SK-MEL-5 (cell line): ENCODE measurements around the gene CRY1. TPM values are rescaled to one million over a fixed set of nuclear protein-coding genes. Genes with fewer than 3 reads are reported as not detected.

Source experiments
- DNase-seq: peaks from one replicate; pipeline ENCODE4 v3.0.0-alpha.2; 2016; ENCODE audit warnings: low read depth, low spot score
- in situ Hi-C: cut with HindIII; loops from 2 replicates; pipeline ENCODE4 v1.10.0; 2016; ENCODE audit warnings: low sequenced_read_pairs, high pct_unique_total_duplicates, low pct_unique_long_range_greater_than_20kb
- polyA plus RNA-seq, 2 experiments: library from polyadenylated mRNA; depleted of rRNA; stranded (reverse); fragments of >200 nt; gene quantifications; 2 replicates each; pipeline ENCODE4 v1.2.3, GENCODE V29; 2015
- total RNA-seq: library from RNA; depleted of rRNA; stranded (reverse); fragments of >200 nt; shearing (Covaris generic); gene quantifications from 2 replicates; pipeline ENCODE4 v1.2.3, GENCODE V29; 2014; rRNA removed

CRY1 gene
- 13.4 and 13.5 TPM in 2 replicates for total RNA-seq
- 20.5 and 22.3 TPM in 2 replicates for polyA plus RNA-seq (2015; cell fraction: cytosol; rRNA removed)
- 34.1 and 70.6 TPM in 2 replicates for polyA plus RNA-seq (2015; cell fraction: nucleus; rRNA removed)

GRCh38 chr12:107093417-107094182, at the start of gene CRY1:
CRY1 (minus strand) TSS chr12:107093549; CDS start chr12:107092961, 588 bp downstream.
- DNase-seq, result peak; percentile 96
- in situ Hi-C loops, result no loop called here

- no peak for DNase-seq
- in situ Hi-C loops, result no loop called here
Measured at GRCh38 chr12:107139787-107140186, 46.4 kb upstream of the CRY1 start.

- in situ Hi-C loops, result no loop called here
- no peak for DNase-seq
Measured at GRCh38 chr12:107138990-107139389, 45.6 kb upstream of the CRY1 start.

- in situ Hi-C loops, result no loop called here
- no peak for DNase-seq
Measured at GRCh38 chr12:107135177-107135576, 41.8 kb upstream of the CRY1 start.

- in situ Hi-C loops, result no loop called here
- peak; percentile 66 for DNase-seq
Measured at GRCh38 chr12:107134558-107134957, 41.2 kb upstream of the CRY1 start.

- no peak for DNase-seq
- in situ Hi-C loops, result no loop called here
Measured at GRCh38 chr12:107133462-107133861, 40.1 kb upstream of the CRY1 start.

- peak; percentile 75 for DNase-seq
- in situ Hi-C loops, result no loop called here
Measured at GRCh38 chr12:107131832-107132616, 38.7 kb upstream of the CRY1 start.

- DNase-seq, result no peak
- in situ Hi-C loops, result no loop called here
Measured at GRCh38 chr12:107130830-107131611, 37.7 kb upstream of the CRY1 start.

- no peak for DNase-seq
- in situ Hi-C loops, result no loop called here
Measured at GRCh38 chr12:107129315-107129930, 36.1 kb upstream of the CRY1 start.

GRCh38 chr12:107127482-107128430, 34.4 kb upstream of the CRY1 start:
- in situ Hi-C loops, result no loop called here
- DNase-seq, result no peak

- in situ Hi-C loops, result no loop called here
Measured at GRCh38 chr12:107126796-107127481, 33.6 kb upstream of the CRY1 start.

GRCh38 chr12:107125833-107126232, 32.5 kb upstream of the CRY1 start:
- in situ Hi-C loops, result no loop called here

More at GRCh38 chr12:107126796-107127481, 33.6 kb upstream of the CRY1 start:
- DNase-seq, result peak; percentile 38

GRCh38 chr12:107122452-107122958, 29.2 kb upstream of the CRY1 start:
- no peak for DNase-seq
- in situ Hi-C loops, result no loop called here

More at GRCh38 chr12:107125833-107126232, 32.5 kb upstream of the CRY1 start:
- no peak for DNase-seq

- no peak for DNase-seq
- in situ Hi-C loops, result no loop called here
Measured at GRCh38 chr12:107119091-107119490, 25.7 kb upstream of the CRY1 start.

GRCh38 chr12:107118624-107119023, 25.3 kb upstream of the CRY1 start:
- DNase-seq, result no peak
- in situ Hi-C loops, result no loop called here

GRCh38 chr12:107115119-107115518, 21.8 kb upstream of the CRY1 start:
- no peak for DNase-seq
- in situ Hi-C loops, result no loop called here
